ENCODE measurements around the gene SCAMP3.

- TF ChIP-seq CTCF (conservative IDR thresholded peaks at IDR 0.05 in 1 of 2, IDR thresholded peaks at IDR 0.05 in 1 of 2; ENCODE audit: extremely low read depth in 1 of 2, insufficient read depth in 1 of 2, low read depth in 1 of 2, low read length in 2 of 2) (no peak), EZH2 (IDR thresholded peaks at IDR 0.05; ENCODE audit: borderline replicate concordance, low read length) (no peak)
Observed at GRCh38 chr1:155223047-155223446, 39.1 kb downstream of the SCAMP3 start.

Measured in mammary epithelial cell (primary cell).